Hippocampal formation (tissue), 2 donors: ENCODE measurements around the gene CNST.
"Not testable (repeated sequence)": the region's sequence is repeated elsewhere in the genome, so short reads cannot be mapped to it uniquely, and the experiment has no call there.

Experiments
- DNase-seq, 2 donors: peaks; one replicate each; lab custom pipeline; 2025; lab: John Stamatoyannopoulos, UW

CNST gene

GRCh38 chr1:246559310-246559709, 6.9 kb upstream of the CNST start:
- no peak for DNase-seq

DNA sequence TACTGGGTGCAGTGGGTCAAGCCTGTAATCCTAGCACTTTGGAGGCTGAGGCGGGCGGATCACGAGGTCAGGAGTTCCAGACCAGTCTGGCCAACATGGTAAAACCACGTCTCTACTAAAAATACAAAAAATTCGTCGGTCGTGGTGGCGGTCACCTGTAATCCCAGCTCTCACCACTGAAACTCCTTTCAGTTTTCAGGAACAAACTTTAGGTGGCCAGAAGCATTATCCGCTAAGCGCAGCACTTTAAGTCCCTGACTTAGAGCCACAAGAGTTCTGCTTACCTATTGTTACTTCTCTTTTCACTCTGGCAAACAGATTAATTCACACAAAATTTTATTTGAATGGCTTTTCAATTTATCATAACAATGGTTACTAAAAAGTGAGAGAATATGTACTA, 5.4 kb upstream of the CNST start:
- not testable (repeated sequence) for DNase-seq

- DNase-seq, result no peak
Measured at GRCh38 chr1:246564839-246565750, 1.2 kb upstream of the CNST start.

DNA sequence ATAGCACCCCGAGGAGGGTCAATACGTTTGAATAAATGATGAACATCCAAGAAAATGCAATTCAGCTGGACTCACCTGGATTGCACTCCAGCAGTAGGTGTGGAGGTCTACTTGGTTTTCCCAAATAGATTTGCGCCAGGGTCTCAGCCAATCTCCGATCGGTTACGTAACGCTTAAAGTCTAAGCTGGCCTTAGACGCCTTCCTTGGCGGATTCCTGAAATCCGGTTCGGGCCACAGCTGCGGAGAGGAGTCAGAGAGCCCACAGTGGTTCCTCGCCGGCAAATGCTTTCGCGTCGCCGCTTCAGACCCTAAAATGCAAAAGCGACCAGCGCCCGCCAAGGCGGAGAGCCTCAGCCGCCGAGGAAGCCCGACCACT, 517 bp upstream of the CNST start:
- DNase-seq, result no peak

DNA sequence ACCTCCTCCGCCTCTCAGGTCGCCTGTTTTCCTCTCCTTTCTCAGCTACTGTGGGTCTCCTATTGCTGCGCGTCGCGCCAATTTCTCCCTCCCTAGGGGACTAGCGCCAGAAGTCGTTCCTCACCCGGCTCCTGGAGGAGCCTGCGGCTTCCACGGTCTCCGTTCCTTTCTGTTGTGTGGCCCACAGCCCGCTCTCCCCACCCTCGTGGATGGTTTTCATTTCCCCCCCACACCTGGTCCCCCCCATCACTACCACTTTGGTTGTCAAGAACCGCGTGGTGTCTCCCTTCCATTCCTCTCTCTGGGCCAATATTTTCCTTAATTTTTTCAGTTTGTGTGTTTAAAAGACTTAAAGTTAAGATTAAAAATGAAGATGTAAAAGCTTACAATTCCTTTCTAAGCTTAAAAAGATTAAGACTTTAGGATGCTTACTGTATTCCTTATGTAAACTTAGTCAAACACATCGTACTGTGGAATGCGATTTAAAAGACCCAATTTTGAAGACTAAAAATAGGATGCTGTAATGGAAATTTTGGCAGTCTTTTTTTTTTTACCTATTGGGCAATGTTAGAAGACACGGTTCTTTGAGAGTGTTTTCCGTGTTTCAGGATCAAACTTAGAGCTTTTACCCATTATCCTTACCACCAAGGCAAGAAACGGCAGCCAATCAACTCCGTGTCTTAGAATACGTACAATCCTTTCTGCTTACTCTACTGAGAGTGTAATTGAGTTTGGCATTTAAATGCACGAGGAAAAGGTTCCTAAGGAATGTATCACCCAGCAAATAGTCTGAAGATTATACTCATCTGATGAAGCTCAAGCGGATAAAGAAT, 773 bp downstream of the CNST start:
- no peak for DNase-seq

DNA sequence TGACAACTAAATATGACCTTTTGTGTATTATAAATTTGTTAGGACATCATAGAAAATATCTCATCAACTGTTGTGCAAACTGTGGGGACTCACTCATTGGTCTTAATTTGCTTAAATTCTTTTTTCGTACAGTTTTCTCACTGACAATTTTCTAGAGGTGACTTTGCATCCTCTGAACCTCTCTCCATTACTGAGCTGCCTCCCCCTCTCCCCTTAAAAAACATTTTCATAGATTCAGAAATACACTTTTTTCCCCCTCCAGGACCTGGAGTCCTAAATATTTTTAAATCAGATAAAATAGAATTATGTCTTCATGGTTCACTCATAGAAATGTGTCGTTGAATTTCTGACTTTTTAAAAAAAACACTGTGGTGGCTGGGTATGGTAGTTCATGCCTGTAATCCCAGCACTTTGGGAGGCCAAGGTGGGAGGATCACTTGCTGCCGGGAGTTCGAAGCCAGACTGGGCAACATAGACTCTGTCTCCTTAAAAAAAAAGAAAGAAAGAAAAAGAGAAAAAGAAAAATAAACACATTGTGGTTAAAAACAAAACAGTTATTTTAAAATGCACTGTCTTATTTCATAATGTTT, 1.5 kb downstream of the CNST start:
- DNase-seq, result no peak

GRCh38 chr1:246569248-246570238, 3.3 kb downstream of the CNST start:
- DNase-seq, result no peak

DNA sequence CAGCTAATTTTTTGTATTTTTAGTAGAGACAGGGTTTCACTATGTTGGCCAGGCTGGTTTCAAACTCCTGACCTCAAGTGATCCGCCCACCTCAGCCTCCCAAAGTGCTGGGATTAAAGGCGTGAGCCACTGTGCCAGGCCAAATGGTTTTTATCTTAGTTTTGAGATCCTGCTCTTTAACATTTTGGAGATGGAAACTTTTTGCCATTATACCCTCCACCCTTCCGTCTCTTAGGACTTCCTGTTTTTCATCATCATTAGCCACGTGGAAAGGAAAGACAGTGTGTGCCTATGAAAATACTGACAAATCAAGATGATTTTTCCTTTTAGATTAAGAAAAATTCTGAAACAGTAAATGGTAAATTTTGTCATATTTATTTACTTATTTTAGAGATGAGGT, 5.1 kb downstream of the CNST start:
- DNase-seq, result not testable (repeated sequence)

- DNase-seq, result no peak
Measured at GRCh38 chr1:246571953-246572352, 5.7 kb downstream of the CNST start.

GRCh38 chr1:246572785-246573184, 6.5 kb downstream of the CNST start:
- no peak for DNase-seq

DNA sequence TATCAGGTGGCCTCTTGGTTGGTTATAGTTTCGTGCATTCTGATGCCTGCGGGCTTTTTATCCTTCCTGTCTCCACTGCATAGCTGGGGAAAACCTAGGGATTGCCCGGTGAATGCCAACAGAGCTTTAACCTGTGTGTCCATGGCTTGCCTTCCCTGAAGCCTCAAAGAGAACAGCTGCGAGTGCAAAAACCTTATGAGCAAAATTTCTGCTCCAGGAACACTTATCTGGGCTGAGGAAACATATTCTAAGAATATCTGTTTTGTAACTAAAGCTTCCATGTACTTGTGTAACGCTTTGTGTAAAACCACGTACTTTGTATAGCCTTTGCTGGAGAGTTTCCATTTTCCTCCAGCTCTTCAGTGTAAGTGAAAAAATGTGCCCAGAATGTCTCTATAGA, 7.2 kb downstream of the CNST start:
- DNase-seq, result no peak

GRCh38 chr1:246576709-246577032, 10.4 kb downstream of the CNST start:
- no peak for DNase-seq

- DNase-seq, result no peak
Measured at GRCh38 chr1:246577082-246577719, 10.9 kb downstream of the CNST start.

GRCh38 chr1:246577720-246578106, 11.5 kb downstream of the CNST start:
- no peak for DNase-seq

- DNase-seq, result no peak
Measured at GRCh38 chr1:246579818-246580217, 13.6 kb downstream of the CNST start.

DNA sequence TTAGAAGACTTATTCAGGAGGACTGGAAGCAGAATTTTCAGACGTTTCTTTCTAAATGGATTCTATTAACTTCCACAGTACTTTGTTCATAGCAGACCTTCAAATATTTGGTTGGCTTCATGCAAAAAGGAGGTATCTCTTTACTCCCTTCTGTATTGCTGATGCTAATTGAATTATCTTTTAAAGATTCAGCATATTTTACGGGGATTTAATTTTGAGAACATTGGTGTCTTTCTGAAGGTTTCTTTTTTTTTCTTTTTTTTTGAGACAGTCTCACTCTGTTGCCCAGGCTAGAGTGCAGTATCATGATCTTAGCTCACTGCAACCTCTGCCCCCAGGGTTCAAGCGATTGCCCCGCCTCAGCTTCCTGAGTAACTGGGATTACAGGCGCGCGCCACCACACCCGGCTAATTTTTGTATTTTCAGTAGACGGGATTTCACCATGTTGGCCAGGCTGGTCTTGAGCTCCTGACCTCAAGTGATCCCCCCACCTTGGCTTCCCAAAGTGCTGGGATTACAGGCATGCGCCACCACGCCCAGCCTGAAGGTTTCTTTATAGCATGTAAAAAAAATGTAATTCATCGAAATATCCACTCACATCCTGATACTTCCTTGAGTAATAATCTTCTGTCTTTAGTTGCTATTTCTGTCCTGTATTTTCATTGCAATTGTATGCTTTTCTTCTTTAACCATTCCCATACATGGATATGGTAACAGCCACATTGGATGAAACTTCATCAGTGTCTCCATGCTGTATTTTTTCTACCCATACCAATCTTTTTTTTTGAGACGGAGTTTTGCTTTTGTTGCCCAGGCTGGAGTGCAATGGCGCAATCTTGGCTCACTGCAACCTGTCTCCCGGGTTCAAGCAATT, 14.5 kb downstream of the CNST start:
- no peak for DNase-seq

DNA sequence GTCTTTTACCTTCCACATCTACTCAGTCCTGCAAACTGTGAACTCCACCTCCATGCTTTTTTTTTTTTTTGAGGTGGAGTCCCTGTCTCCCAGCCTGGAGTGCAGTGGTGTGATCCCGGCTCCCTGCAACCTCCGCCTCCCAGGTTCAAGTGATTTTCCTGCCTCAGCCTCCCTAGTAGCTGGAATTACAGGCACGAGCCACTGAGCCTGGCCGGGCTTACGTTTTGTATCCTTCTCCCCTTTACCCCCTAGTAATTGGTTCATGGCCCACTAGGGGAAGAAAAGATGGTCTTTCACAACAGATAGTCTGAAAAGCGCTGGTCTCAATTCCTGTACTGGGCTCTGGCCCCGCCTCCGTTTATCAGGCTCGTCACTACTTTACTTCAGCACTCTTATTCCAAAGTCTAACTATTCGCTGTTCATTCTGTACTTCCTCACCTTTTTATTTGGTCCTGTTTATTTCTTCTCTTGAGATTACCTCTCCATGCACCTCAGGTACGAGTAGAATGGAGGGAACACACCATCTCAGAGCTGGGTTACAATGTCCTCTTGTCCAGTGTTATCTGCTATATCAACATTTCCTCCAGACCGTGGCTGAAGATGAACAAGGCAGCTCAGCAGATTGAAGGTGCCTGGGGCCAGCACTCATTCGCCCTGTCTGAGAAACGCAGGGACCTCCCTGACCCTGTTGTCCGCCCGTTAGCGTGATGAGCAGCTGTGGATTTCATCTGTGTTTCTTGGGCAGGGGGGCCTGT, 16.2 kb downstream of the CNST start:
- DNase-seq, result no peak

GRCh38 chr1:246583056-246583440, 16.8 kb downstream of the CNST start:
- no peak for DNase-seq

- no peak for DNase-seq
Measured at GRCh38 chr1:246583448-246584185, 17.4 kb downstream of the CNST start.
